Smooth muscle cell (in vitro differentiated cells): ENCODE results near the gene COMMD7. TPM values are rescaled to one million over a fixed set of nuclear protein-coding genes. Genes with fewer than 3 reads are reported as not detected.
"Not testable (repeated sequence)": the region's sequence is repeated elsewhere in the genome, so short reads cannot be mapped to it uniquely, and the experiment has no call there.

Experiments used
- DNase-seq: peaks from one replicate; lab custom pipeline; 2025; ENCODE audit not compliant: unreplicated experiment; lab: John Stamatoyannopoulos, UW
- H2AFZ ChIP-seq: fragments of 200-600 bp; sonication (generic); 2 replicates; pipeline ENCODE4 v1.6.0; 2016; ENCODE audit warnings: antibody characterized with exemption, low read depth, mild to moderate bottlenecking
- H3F3A ChIP-seq: fragments of 200-600 bp; sonication (generic); 2 replicates; pipeline ENCODE4 v1.6.0; 2017; ENCODE audit warnings: antibody characterized with exemption, low read depth
- H3K27ac ChIP-seq: fragments of 200-600 bp; sonication (generic); 2 replicates; pipeline ENCODE4 v1.5.1; 2016; ENCODE audit warnings: low read depth, mild to moderate bottlenecking
- H3K27me3 ChIP-seq: fragments of 200-600 bp; sonication (generic); 2 replicates; pipeline ENCODE4 v1.6.1; 2016; ENCODE audit warnings: low read depth, mild to moderate bottlenecking
- H3K36me3 ChIP-seq: fragments of 200-600 bp; sonication (generic); 2 replicates; pipeline ENCODE4 v1.5.1; 2016; ENCODE audit warnings: low read depth
- H3K4me1 ChIP-seq: fragments of 200-600 bp; sonication (generic); 2 replicates; pipeline ENCODE4 v1.5.1; 2016; ENCODE audit warnings: low read depth
- H3K4me2 ChIP-seq: fragments of 200-600 bp; sonication (generic); 2 replicates; pipeline ENCODE4 v1.6.0; 2016; ENCODE audit warnings: mild to moderate bottlenecking
- H3K4me3 ChIP-seq: fragments of 200-600 bp; sonication (generic); 2 replicates; pipeline ENCODE4 v1.5.1; 2016; ENCODE audit warnings: mild to moderate bottlenecking
- H3K79me2 ChIP-seq: fragments of 200-600 bp; sonication (generic); 2 replicates; pipeline ENCODE4 v1.6.0; 2016; ENCODE audit warnings: low read depth, mild to moderate bottlenecking
- H3K9ac ChIP-seq: fragments of 200-600 bp; sonication (generic); 2 replicates; pipeline ENCODE4 v1.6.0; 2016; ENCODE audit warnings: low read depth
- H3K9me3 ChIP-seq: fragments of 200-600 bp; sonication (generic); replicated peaks from 2 replicates; pipeline ENCODE4 v1.5.1; 2016; ENCODE audit warnings: low read depth
- H4K20me1 ChIP-seq: fragments of 200-600 bp; sonication (generic); 2 replicates; pipeline ENCODE4 v1.6.0; 2016; ENCODE audit warnings: low read depth
- WGBS: methylation state at CpG from one replicate; pipeline ENCODE4 v1.1.7; 2016; ENCODE audit warnings: low lambda C conversion rate; 5-methylcytosine and 5-hydroxymethylcytosine counted together
- polyA plus RNA-seq: library from polyadenylated mRNA; unstranded; fragments of >200 nt; fragmentation: Nextera tagmentation; extraction: Ambion mirVana; gene quantifications from 2 replicates; pipeline ENCODE4 v1.2.1, GENCODE V29; 2016
- total RNA-seq: library from RNA; depleted of rRNA; stranded (reverse); fragments of >200 nt; gene quantifications from 2 replicates; pipeline ENCODE4 v1.2.3, GENCODE V29; 2014
- TF ChIP-seq, protein P1 (sequence below): fragments of 200-600 bp; sonication (generic); IDR thresholded peaks from 2 replicates; pipeline ENCODE4 v1.5.1; 2017; ENCODE audit warnings: borderline replicate concordance, mild to moderate bottlenecking, antibody characterized with exemption; ENCODE audit not compliant: insufficient read depth, poor library complexity, severe bottlenecking

Gene COMMD7
- total and polyA plus RNA-seq, 2 experiments from 2014 or later, result 29.2 to 57.6 TPM

DNA sequence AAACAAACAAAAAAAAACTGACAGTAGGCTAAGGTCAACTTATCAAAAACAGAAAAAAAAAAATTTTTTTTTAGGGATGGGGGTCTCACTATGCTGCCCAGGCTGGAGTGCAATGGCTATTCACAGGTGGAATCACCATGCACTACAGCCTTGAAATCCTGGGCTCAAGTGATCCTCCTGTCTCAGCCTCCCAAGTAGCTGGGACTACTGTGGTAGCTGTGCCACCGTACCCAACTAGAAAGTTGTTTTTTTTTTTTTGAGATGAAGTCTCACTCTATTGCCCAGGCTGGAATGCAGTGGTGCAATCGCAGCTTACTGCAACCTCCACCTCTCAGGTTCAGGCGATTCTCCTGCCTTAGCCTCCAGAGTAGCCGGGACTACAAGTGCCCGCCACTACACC, 2.1 kb downstream of the COMMD7 start:
- H3K4me2 ChIP-seq, result no peak overlapping the region
- no peaks in the 10 kb centered on the region for H3K36me3 ChIP-seq
- H3K4me1 ChIP-seq, result peaks cover 18% of the 10 kb centered on the region
- DNase-seq, result no peak
- H3K9ac ChIP-seq, result no peak overlapping the region
- no peak overlapping the region for H3K27ac ChIP-seq
- no peak overlapping the region for H3K4me3 ChIP-seq
- H4K20me1 ChIP-seq, result no peaks in the 10 kb centered on the region
- H3K79me2 ChIP-seq, result peaks cover 5% of the 10 kb centered on the region
- H3K9me3 ChIP-seq, result no peaks in the 10 kb centered on the region
- WGBS, result 98% methylated on average over 5 of the region's 5 CpGs
- H3F3A ChIP-seq, result peaks cover 17% of the 10 kb centered on the region
- no peak overlapping the region for H2AFZ ChIP-seq
- no peaks in the 10 kb centered on the region for H3K27me3 ChIP-seq
- TF ChIP-seq, protein P1, sequence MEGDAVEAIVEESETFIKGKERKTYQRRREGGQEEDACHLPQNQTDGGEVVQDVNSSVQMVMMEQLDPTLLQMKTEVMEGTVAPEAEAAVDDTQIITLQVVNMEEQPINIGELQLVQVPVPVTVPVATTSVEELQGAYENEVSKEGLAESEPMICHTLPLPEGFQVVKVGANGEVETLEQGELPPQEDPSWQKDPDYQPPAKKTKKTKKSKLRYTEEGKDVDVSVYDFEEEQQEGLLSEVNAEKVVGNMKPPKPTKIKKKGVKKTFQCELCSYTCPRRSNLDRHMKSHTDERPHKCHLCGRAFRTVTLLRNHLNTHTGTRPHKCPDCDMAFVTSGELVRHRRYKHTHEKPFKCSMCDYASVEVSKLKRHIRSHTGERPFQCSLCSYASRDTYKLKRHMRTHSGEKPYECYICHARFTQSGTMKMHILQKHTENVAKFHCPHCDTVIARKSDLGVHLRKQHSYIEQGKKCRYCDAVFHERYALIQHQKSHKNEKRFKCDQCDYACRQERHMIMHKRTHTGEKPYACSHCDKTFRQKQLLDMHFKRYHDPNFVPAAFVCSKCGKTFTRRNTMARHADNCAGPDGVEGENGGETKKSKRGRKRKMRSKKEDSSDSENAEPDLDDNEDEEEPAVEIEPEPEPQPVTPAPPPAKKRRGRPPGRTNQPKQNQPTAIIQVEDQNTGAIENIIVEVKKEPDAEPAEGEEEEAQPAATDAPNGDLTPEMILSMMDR, result no peak

GRCh38 chr20:32737371-32738223, 5.7 kb downstream of the COMMD7 start:
- H3K9me3 ChIP-seq, result no peaks in the 10 kb centered on the region
- H2AFZ ChIP-seq, result no peak overlapping the region
- no peak for DNase-seq
- H3F3A ChIP-seq, result peaks cover 10% of the 10 kb centered on the region
- H3K4me2 ChIP-seq, result peak overlapping the region; percentile 33
- no peaks in the 10 kb centered on the region for H4K20me1 ChIP-seq
- TF ChIP-seq, protein P1, result no peak
- peak overlapping the region; percentile 18 for H3K27ac ChIP-seq
- H3K36me3 ChIP-seq, result no peaks in the 10 kb centered on the region
- H3K9ac ChIP-seq, result no peak overlapping the region
- WGBS, result 63% methylated on average over 7 of the region's 7 CpGs
- peaks cover 14% of the 10 kb centered on the region for H3K79me2 ChIP-seq
- no peak overlapping the region for H3K4me3 ChIP-seq
- H3K27me3 ChIP-seq, result no peaks in the 10 kb centered on the region
- peaks cover 12% of the 10 kb centered on the region for H3K4me1 ChIP-seq

GRCh38 chr20:32731882-32732266, 11.4 kb downstream of the COMMD7 start:
- peaks cover 6% of the 10 kb centered on the region for H3K4me1 ChIP-seq
- no peaks in the 10 kb centered on the region for H3K36me3 ChIP-seq
- TF ChIP-seq, protein P1, result no peak
- H2AFZ ChIP-seq, result no peak overlapping the region
- H3K79me2 ChIP-seq, result peaks cover 26% of the 10 kb centered on the region
- no peaks in the 10 kb centered on the region for H3K27me3 ChIP-seq
- no peak overlapping the region for H3K9ac ChIP-seq
- H3F3A ChIP-seq, result peaks cover 14% of the 10 kb centered on the region
- peaks cover 10% of the 10 kb centered on the region for H4K20me1 ChIP-seq
- no peak for DNase-seq
- peak overlapping the region; percentile 7 for H3K27ac ChIP-seq
- no peak overlapping the region for H3K4me3 ChIP-seq
- 38% methylated on average over 4 of the region's 4 CpGs for WGBS
- peak overlapping the region; percentile 68 for H3K4me2 ChIP-seq
- H3K9me3 ChIP-seq, result no peaks in the 10 kb centered on the region

DNA sequence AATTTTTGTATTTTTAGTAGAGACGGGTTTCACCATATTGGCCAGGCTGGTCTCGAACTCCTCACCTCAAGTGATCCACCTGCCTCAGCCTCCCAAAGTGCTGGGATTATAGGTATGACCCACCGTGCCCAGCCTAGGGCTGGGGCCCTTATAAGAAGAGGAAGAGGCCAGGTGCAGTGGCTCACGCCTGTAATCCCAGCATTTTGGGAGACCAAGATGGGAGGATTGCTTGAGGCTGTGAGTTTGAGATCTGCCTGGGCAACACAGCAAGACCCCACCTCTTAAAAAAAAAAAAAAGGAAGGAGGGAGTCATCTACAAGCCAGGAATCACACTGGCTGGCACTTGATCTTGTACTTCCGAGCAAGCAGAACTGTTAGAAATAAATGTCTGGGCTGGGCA, 13.9 kb downstream of the COMMD7 start:
- not testable (repeated sequence) for H4K20me1 ChIP-seq, H3K4me3 ChIP-seq, H3K27me3 ChIP-seq, H2AFZ ChIP-seq, H3K36me3 ChIP-seq, H3K4me1 ChIP-seq, H3K27ac ChIP-seq, H3K9ac ChIP-seq, DNase-seq, H3K9me3 ChIP-seq, H3K4me2 ChIP-seq
- H3K79me2 ChIP-seq, result peaks cover 12% of the 10 kb centered on the region
- WGBS, result 97% methylated on average over 5 of the region's 5 CpGs
- peaks cover 14% of the 10 kb centered on the region for H3F3A ChIP-seq

DNA sequence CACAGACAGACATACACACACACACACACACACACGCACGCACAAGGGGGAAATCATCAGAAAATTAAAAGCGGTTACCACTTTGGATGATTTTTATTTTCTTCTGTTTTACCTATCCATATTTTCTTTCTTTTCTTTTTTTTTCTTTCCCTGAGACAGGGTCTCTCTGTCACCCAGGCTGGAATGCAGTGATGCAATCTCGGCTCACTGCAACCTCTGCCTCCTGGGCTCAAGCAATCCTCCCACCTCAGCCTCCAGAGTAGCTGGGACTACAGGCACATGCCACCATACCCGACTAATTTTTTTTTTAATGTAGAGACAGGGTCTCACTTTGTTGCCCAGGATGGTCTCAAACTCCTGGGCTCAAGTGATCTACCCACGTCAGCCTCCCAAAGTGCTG, 14.8 kb downstream of the COMMD7 start:
- H3K27ac ChIP-seq, H3K4me1 ChIP-seq, H2AFZ ChIP-seq, H3K36me3 ChIP-seq, H3K4me2 ChIP-seq, H3K27me3 ChIP-seq, H3K9me3 ChIP-seq, DNase-seq, H3K9ac ChIP-seq, H3K4me3 ChIP-seq, H4K20me1 ChIP-seq: not testable (repeated sequence)
- 92% methylated on average over 6 of the region's 6 CpGs for WGBS
- Histone ChIP-seq H3K79me2 (peaks cover 12% of the 10 kb centered on the region), H3F3A (peaks cover 14% of the 10 kb centered on the region)
